GM23338 (cell line): ENCODE results near the gene PALM. TPM values are rescaled to one million over a fixed set of nuclear protein-coding genes. Genes with fewer than 3 reads are reported as not detected.
A peak's percentile ranks its signal among the peaks of the same experiment; 100 is the strongest.

ENCODE experiments used
- ATAC-seq: fragments of 200-7000 bp; cut with Tn5 transposase; 3 replicates; pipeline ENCODE4 v1.9.1; 2020
- DNase-seq: peaks from one replicate; pipeline ENCODE4 v3.0.0-alpha.2; 2015; ENCODE audit warnings: low spot score
- H2AFZ ChIP-seq: fragments of 200-600 bp; sonication (generic); 2 replicates; pipeline ENCODE4 v1.8.0; 2016; ENCODE audit warnings: antibody characterized with exemption, mild to moderate bottlenecking, moderate library complexity
- H3F3A ChIP-seq: fragments of 200-600 bp; sonication (generic); replicated peaks from 2 replicates; pipeline ENCODE4 v1.8.0; 2017; ENCODE audit warnings: antibody characterized with exemption, mixed run types, low read depth
- H3K27ac ChIP-seq: fragments of 200-600 bp; sonication (generic); 2 replicates; pipeline ENCODE4 v1.6.1; 2016; ENCODE audit warnings: low read depth
- H3K27me3 ChIP-seq: fragments of 200-600 bp; sonication (generic); 2 replicates; pipeline ENCODE4 v1.8.0; 2016; ENCODE audit warnings: mild to moderate bottlenecking, mixed run types, moderate library complexity; ENCODE audit not compliant: insufficient read depth
- H3K36me3 ChIP-seq: fragments of 200-600 bp; sonication (generic); 2 replicates; pipeline ENCODE4 v1.8.0; 2016; ENCODE audit warnings: mild to moderate bottlenecking; ENCODE audit not compliant: insufficient read depth
- H3K4me1 ChIP-seq: fragments of 200-600 bp; sonication (generic); 2 replicates; pipeline ENCODE4 v1.8.0; 2016; ENCODE audit warnings: mild to moderate bottlenecking, moderate library complexity; ENCODE audit not compliant: insufficient read depth
- H3K4me2 ChIP-seq: fragments of 200-600 bp; sonication (generic); 2 replicates; pipeline ENCODE4 v1.7.1; 2017; ENCODE audit warnings: mixed run types
- H3K4me3 ChIP-seq: fragments of 200-600 bp; sonication (generic); 2 replicates; pipeline ENCODE4 v1.6.1; 2016; ENCODE audit warnings: mixed run types
- H3K79me2 ChIP-seq: fragments of 200-600 bp; sonication (generic); replicated peaks from 2 replicates; pipeline ENCODE4 v1.8.0; 2017; ENCODE audit warnings: mild to moderate bottlenecking; ENCODE audit not compliant: insufficient read depth
- H3K9me2 ChIP-seq: fragments of 200-600 bp; sonication (generic); 2 replicates; pipeline ENCODE4 v1.8.0; 2017; ENCODE audit not compliant: insufficient read depth
- H4K20me1 ChIP-seq: fragments of 200-600 bp; sonication (generic); replicated peaks from 2 replicates; pipeline ENCODE4 v1.8.0; 2017; ENCODE audit warnings: mild to moderate bottlenecking; ENCODE audit not compliant: insufficient read depth
- H3K27ac Mint-ChIP-seq: 2 replicates; pipeline ENCODE4 v1.8.0; 2020; ENCODE audit warnings: inconsistent platforms, mild to moderate bottlenecking, moderate library complexity, mixed read lengths
- H3K27me3 Mint-ChIP-seq: 3 replicates; pipeline ENCODE4 v1.8.0; 2022; ENCODE audit warnings: low read depth, mild to moderate bottlenecking, moderate library complexity, mixed read lengths, inconsistent platforms; ENCODE audit not compliant: insufficient read depth, poor library complexity
- H3K36me3 Mint-ChIP-seq: 3 replicates; pipeline ENCODE4 v1.8.0; 2021; ENCODE audit warnings: low read depth, mild to moderate bottlenecking, inconsistent platforms, moderate library complexity, mixed read lengths
- H3K4me1 Mint-ChIP-seq: 3 replicates; pipeline ENCODE4 v1.8.0; 2020; ENCODE audit warnings: mild to moderate bottlenecking, inconsistent platforms, mixed read lengths
- H3K4me3 Mint-ChIP-seq: 3 replicates; pipeline ENCODE4 v1.8.0; 2021; ENCODE audit warnings: moderate library complexity, mild to moderate bottlenecking, inconsistent platforms, mixed read lengths
- H3K9me3 Mint-ChIP-seq: 3 replicates; pipeline ENCODE4 v1.8.0; 2020; ENCODE audit warnings: moderate library complexity, mild to moderate bottlenecking, inconsistent platforms, mixed read lengths
- CREB1 ChIP-seq: fragments of 250-450 bp; sonication (Bioruptor Pico); IDR thresholded peaks from 2 replicates; pipeline ENCODE4 v1.5.0; 2020; ENCODE audit warnings: low read depth, mild to moderate bottlenecking, moderate library complexity
- CTCF ChIP-seq, 2 experiments: fragments of 200-600 bp in 1 of 2; sonication (generic) in 1 of 2; conservative IDR thresholded peaks; 2 replicates each; pipeline versions ENCODE4 v1.5.1 to v1.6.1; 2016 to 2017; ENCODE audit warnings: antibody characterized with exemption in 2 of 2, low read depth in 2 of 2, mild to moderate bottlenecking in 2 of 2, moderate library complexity in 1 of 2
- ETS1 ChIP-seq: IDR thresholded peaks from 2 replicates; pipeline ENCODE4 v1.6.1; 2016; ENCODE audit warnings: antibody characterized with exemption
- NANOG ChIP-seq: IDR thresholded peaks from 2 replicates; pipeline ENCODE4 v1.6.1; 2016; ENCODE audit warnings: antibody characterized with exemption, borderline replicate concordance
- POLR2AphosphoS5 ChIP-seq: IDR thresholded peaks from 2 replicates; pipeline ENCODE4 v1.6.1; 2016; ENCODE audit warnings: antibody characterized with exemption, low read depth
- STAT1 ChIP-seq: IDR thresholded peaks from one replicate; pipeline ENCODE4 v1.6.1; 2016; ENCODE audit warnings: antibody characterized with exemption; ENCODE audit not compliant: unreplicated experiment
- ZNF114 ChIP-seq: fragments of 250-450 bp; sonication (Bioruptor Pico); IDR thresholded peaks from 2 replicates; pipeline ENCODE4 v1.5.0; 2020; ENCODE audit warnings: mild to moderate bottlenecking, moderate library complexity
- ZNF331 ChIP-seq: fragments of 250-450 bp; sonication (Bioruptor Pico); IDR thresholded peaks from 2 replicates; pipeline ENCODE4 v1.5.0; 2020; ENCODE audit warnings: low read depth, mild to moderate bottlenecking, moderate library complexity
- ZNF462 ChIP-seq: fragments of 250-450 bp; sonication (Bioruptor Pico); IDR thresholded peaks from 2 replicates; pipeline ENCODE4 v1.5.0; 2020; ENCODE audit warnings: mild to moderate bottlenecking, moderate library complexity
- polyA plus RNA-seq: library from polyadenylated mRNA; unstranded; fragments of >200 nt; fragmentation: Nextera tagmentation; extraction: Ambion mirVana; gene quantifications from 2 replicates; pipeline ENCODE4 v1.2.1, GENCODE V29; 2016
- total RNA-seq: library from RNA; depleted of rRNA; stranded (reverse); fragments of >200 nt; shearing (Covaris generic); gene quantifications from 2 replicates; pipeline ENCODE4 v1.2.3, GENCODE V29; 2014

PALM gene
- total and polyA plus RNA-seq, 2 experiments from 2014 or later: 3.8 to 26.1 TPM

- H3K9me2 ChIP-seq: no peaks in the 10 kb centered on the region
- no peaks in the 10 kb centered on the region for H4K20me1 ChIP-seq
- H3K4me2 ChIP-seq: no peak overlapping the region
- DNase-seq (no peak), ATAC-seq (no peak)
- H3K4me1 ChIP-seq: no peaks in the 10 kb centered on the region
- H3K4me3 Mint-ChIP-seq: no peak overlapping the region
- H3K36me3 Mint-ChIP-seq: no peaks in the 10 kb centered on the region; the same call in 1 of the 3 replicates
- no peak overlapping the region for H3K4me3 ChIP-seq
- TF ChIP-seq CTCF (conservative IDR thresholded peaks at IDR 0.05; ENCODE audit: low read depth in 2 of 2) (no peak), ZNF331 (CRISPR knock-in tag) (no peak)
- H3K79me2 ChIP-seq: no peaks in the 10 kb centered on the region
- H3K27ac Mint-ChIP-seq: no peak overlapping the region
- no peak overlapping the region for H3K27ac ChIP-seq
- no peak overlapping the region for H2AFZ ChIP-seq
- no peaks in the 10 kb centered on the region for H3K4me1 Mint-ChIP-seq
- no peaks in the 10 kb centered on the region for H3F3A ChIP-seq
- no peaks in the 10 kb centered on the region for H3K27me3 ChIP-seq
- peaks cover 22% of the 10 kb centered on the region; the same call in 2 of the 3 replicates for H3K9me3 Mint-ChIP-seq
- H3K27me3 Mint-ChIP-seq: peaks cover 8% of the 10 kb centered on the region
- H3K36me3 ChIP-seq: no peaks in the 10 kb centered on the region
Observed at GRCh38 chr19:747432-748273, 38.9 kb downstream of the PALM start.

- Histone ChIP-seq H3K4me3 (no peak overlapping the region), H2AFZ (no peak overlapping the region), H3K79me2 (no peaks in the 10 kb centered on the region), H3F3A (0 out of 2 replicates have a peak, but pooled peaks cover 3% of the 10 kb centered on the region), H4K20me1 (no peaks in the 10 kb centered on the region), H3K27me3 (no peaks in the 10 kb centered on the region), H3K9me2 (no peaks in the 10 kb centered on the region), H3K4me2 (no peak overlapping the region), H3K36me3 (no peaks in the 10 kb centered on the region), H3K4me1 (no peaks in the 10 kb centered on the region), H3K27ac (no peak overlapping the region)
- Mint-ChIP-seq H3K27me3 (peaks cover 8% of the 10 kb centered on the region), H3K36me3 (no peaks in the 10 kb centered on the region; the same call in 1 of the 3 replicates), H3K9me3 (peaks cover 22% of the 10 kb centered on the region; the same call in 2 of the 3 replicates), H3K4me1 (no peaks in the 10 kb centered on the region), H3K4me3 (no peak overlapping the region), H3K27ac (no peak overlapping the region)
- DNase-seq (no peak), ATAC-seq (peak; percentile 41)
- TF ChIP-seq ETS1 (no peak), POLR2AphosphoS5 (no peak), ZNF114 (CRISPR knock-in tag) (no peak), CREB1 (CRISPR knock-in tag) (no peak), NANOG (no peak), STAT1 (no peak), ZNF462 (CRISPR knock-in tag) (no peak), CTCF (conservative IDR thresholded peaks at IDR 0.05; ENCODE audit: low read depth in 2 of 2) (no peak)
Observed at GRCh38 chr19:748274-748598, 39.5 kb downstream of the PALM start.
